Testis (tissue), 5 donors: ENCODE results near the gene MRM2. TPM values are rescaled to one million over a fixed set of nuclear protein-coding genes. Genes with fewer than 3 reads are reported as not detected.

ENCODE experiments used
- DNase-seq: peaks from one replicate; pipeline ENCODE4 v3.0.0-alpha.2; 2019
- H3K27ac ChIP-seq, 2 donors: fragments of 200-600 bp; sonication (generic); one replicate each; pipeline ENCODE4 v1.5.1; 2019
- H3K27me3 ChIP-seq: fragments of 200-600 bp; sonication (generic); one replicate; pipeline ENCODE4 v1.5.1; 2019
- H3K36me3 ChIP-seq: fragments of 200-600 bp; sonication (generic); one replicate; pipeline ENCODE4 v1.5.1; 2017; ENCODE audit warnings: low read depth; ENCODE audit errors: missing control alignments
- H3K4me1 ChIP-seq: fragments of 200-600 bp; sonication (generic); one replicate; pipeline ENCODE4 v1.5.1; 2019
- H3K4me3 ChIP-seq, 2 donors: fragments of 200-600 bp; sonication (generic); one replicate each; pipeline ENCODE4 v1.5.1; 2017 to 2019
- H3K9me3 ChIP-seq: fragments of 200-600 bp; sonication (generic); one replicate; pipeline ENCODE4 v1.5.1; 2017
- CTCF ChIP-seq, 3 experiments: fragments of 450-650 bp in 2 of 3; fragments of 200-600 bp in 1 of 3; sonication (generic) in 1 of 3; IDR thresholded peaks; one replicate each; pipeline ENCODE4 v1.5.1; 2016 to 2019; ENCODE audit warnings: antibody characterized with exemption in 3 of 3, mild to moderate bottlenecking in 2 of 3, moderate library complexity in 1 of 3
- POLR2A ChIP-seq: fragments of 450-650 bp; IDR thresholded peaks from one replicate; pipeline ENCODE4 v1.6.1; 2017; ENCODE audit warnings: antibody characterized with exemption, mild to moderate bottlenecking, moderate library complexity
- WGBS, 2 donors: methylation state at CpG; one replicate each; pipeline ENCODE4 v1.1.5; 2018; 5-methylcytosine and 5-hydroxymethylcytosine counted together
- intact Hi-C: fragments of 100-400 bp; cut with DNase I; formaldehyde crosslinking; loops from one replicate; pipeline ENCODE4 v1.15.1; 2023; ENCODE audit warnings: low total_unique reads
- long read RNA-seq, 2 donors: transcript quantifications; one replicate each; lab custom pipeline, GENCODE V29; 2026
- polyA plus RNA-seq: library from polyadenylated mRNA; stranded (reverse); fragments of 350-450 nt; fragmentation: Illumina TruSeq; extraction: RNeasy Lipid Tissue Mini Kit (QIAGEN cat#74804); gene quantifications from one replicate; pipeline ENCODE4 v1.2.3, GENCODE V29; 2014; ENCODE audit warnings: low read depth, low replicate concordance; ENCODE audit not compliant: insufficient read depth
- total RNA-seq, 2 donors: library from RNA; depleted of rRNA; stranded (reverse); fragments of >200 nt; gene quantifications; one replicate each; pipeline ENCODE4 v1.2.3, GENCODE V29; 2016

Gene MRM2
- total RNA-seq (10 to 100 TPM; 18.1 to 20.5 TPM), polyA plus RNA-seq (31.2 TPM)
- long read RNA-seq, donor 1, transcript MRM2-201 (3 exons, 1,601 nt): major isoform, 6 of 8 reads
- long read RNA-seq, donor 1, partial matches to known transcripts: 0 of 8 reads
- long read RNA-seq, donor 1, other reads (novel, unspliced or antisense): 0 of 8 reads
- long read RNA-seq, donor 2, partial matches to known transcripts: 0 of 3 reads
- long read RNA-seq, donor 2, other reads (novel, unspliced or antisense): 0 of 3 reads

DNA sequence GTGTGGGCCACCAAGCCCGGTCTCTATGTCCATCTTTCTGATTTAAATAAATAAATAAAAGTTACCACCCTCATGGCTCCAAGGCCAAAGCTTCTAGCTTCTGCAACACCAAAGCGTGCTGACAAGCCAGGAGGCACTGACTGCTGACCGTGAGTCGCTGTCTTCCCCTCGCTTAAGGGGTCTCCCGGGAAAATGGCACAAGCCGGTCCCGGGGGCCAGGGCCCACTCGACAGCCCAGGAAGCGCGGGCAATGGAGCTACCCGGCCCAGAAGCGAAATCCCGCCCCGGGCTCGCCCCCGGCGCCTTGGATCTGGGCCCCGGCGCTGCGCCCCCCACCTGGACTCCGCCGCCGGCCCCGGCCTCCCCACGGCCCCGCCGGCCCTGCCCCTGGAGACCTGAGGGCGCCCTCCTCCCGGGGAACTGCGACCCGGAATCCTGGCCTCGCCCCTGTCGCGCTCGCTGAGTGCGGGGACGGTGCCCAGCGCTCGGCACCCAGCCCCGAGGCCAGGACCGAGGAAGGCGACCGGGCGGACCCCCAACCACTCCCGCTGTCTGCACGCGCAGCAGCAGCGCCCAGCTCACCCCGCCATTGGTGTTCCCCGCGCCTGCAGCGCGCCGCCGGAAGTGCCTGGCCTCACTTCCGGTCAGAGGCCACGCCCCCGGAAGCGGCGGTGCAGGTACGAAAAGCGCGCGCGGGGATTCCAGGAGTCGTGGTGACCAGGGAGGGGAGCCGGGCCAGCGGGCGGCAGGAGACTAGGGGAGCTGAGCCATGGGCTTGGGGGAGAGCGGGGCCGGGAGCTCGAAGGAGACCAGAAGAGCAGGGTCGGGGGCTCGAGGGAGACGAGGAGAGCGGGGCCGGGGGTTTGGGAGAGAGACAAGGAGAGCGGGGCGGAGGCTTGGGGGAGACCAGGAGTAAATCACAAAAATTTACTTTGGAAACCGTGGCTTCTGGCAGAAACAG lies at the start of gene MRM2, which contains the start of gene NUDT1:
Gene MRM2 (minus strand): TSS at position 626 of the 961 bp plus-strand sequence. CDS start 36 bp downstream, at position 590.
Gene NUDT1 (plus strand): TSS at position 647 of the 961 bp plus-strand sequence. CDS start 2,349 bp downstream, outside the sequence.
- 0 to 2% methylated on average over 40 to 76 of the region's 81 CpGs for WGBS, 2 donors
- H3K27me3 ChIP-seq: no peaks in the 10 kb centered on the region
- TF ChIP-seq CTCF (IDR thresholded peaks at IDR 0.05): no peak
- TF ChIP-seq POLR2A: no peak
- peak; percentile 92 for DNase-seq
- peak within 1 kb of the TSS in 1 of 2 donors; percentile 32 for H3K27ac ChIP-seq
- peaks cover 13% of the 10 kb centered on the region for H3K4me1 ChIP-seq
- H3K36me3 ChIP-seq: no peaks in the 10 kb centered on the region
- intact Hi-C loops: no loop called here
- peak within 1 kb of the TSS; percentile 87 to 92 for H3K4me3 ChIP-seq
- no peaks in the 10 kb centered on the region for H3K9me3 ChIP-seq

- H3K27me3 ChIP-seq: no peaks in the 10 kb centered on the region
- TF ChIP-seq CTCF (IDR thresholded peaks at IDR 0.05): no peak
- no peak for TF ChIP-seq POLR2A
- no peak overlapping the region for H3K27ac ChIP-seq
- no peaks in the 10 kb centered on the region for H3K4me1 ChIP-seq
- no peak overlapping the region for H3K4me3 ChIP-seq
- intact Hi-C loops: no loop called here
- H3K36me3 ChIP-seq: no peaks in the 10 kb centered on the region
- H3K9me3 ChIP-seq: no peaks in the 10 kb centered on the region
- DNase-seq: no peak
- 92 to 94% methylated on average over 6 of the region's 6 CpGs for WGBS, 2 donors
These were observed 48.9 kb upstream of the MRM2 start for GRCh38 chr7:2290877-2291276.

DNA sequence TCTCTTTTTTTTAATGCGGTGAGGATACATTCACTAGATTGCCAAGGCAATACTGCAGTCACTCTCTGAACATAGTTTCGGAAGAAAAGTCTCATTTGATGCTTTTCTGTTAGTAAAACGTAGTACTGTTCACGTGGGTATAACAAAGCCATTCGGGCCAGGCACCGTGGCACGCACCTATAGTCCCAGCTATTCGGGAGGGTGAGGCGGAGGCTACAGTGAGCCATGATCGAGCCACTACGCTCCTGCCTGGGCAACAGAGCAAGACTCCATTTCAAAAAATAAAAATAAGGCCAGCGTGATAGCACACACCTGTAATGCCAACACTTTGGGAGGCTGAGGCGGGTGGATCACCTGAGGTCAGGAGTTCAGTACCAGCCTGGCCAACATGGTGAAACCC lies 47.6 kb upstream of the MRM2 start:
- no peak overlapping the region for H3K27ac ChIP-seq
- no peaks in the 10 kb centered on the region for H3K9me3 ChIP-seq
- H3K27me3 ChIP-seq: no peaks in the 10 kb centered on the region
- peaks cover 6% of the 10 kb centered on the region for H3K4me1 ChIP-seq
- no peak for DNase-seq
- TF ChIP-seq POLR2A (no peak), CTCF (IDR thresholded peaks at IDR 0.05) (no peak)
- H3K4me3 ChIP-seq: no peak overlapping the region
- intact Hi-C loops: no loop called here
- WGBS, 2 donors: 75 to 79% methylated on average over 13 of the region's 13 CpGs
- H3K36me3 ChIP-seq: no peaks in the 10 kb centered on the region

GRCh38 chr7:2289111-2289586 lies 47.1 kb upstream of the MRM2 start:
- no peak overlapping the region for H3K27ac ChIP-seq
- H3K4me3 ChIP-seq: no peak overlapping the region
- 57 to 64% methylated on average over 17 to 20 of the region's 20 CpGs for WGBS, 2 donors
- H3K27me3 ChIP-seq: no peaks in the 10 kb centered on the region
- no peak for DNase-seq
- no peak for TF ChIP-seq POLR2A
- no peak for TF ChIP-seq CTCF (IDR thresholded peaks at IDR 0.05)
- no peaks in the 10 kb centered on the region for H3K9me3 ChIP-seq
- intact Hi-C loops: no loop called here
- H3K36me3 ChIP-seq: no peaks in the 10 kb centered on the region
- peaks cover 6% of the 10 kb centered on the region for H3K4me1 ChIP-seq
